Neuronal stem cell (in vitro differentiated cells): ENCODE data around the gene CLN5.

Experiments
- DNase-seq: peaks from one replicate; pipeline ENCODE4 v3.0.0-alpha.2; 2013; ENCODE audit warnings: low spot score
- H2AFZ ChIP-seq: one replicate; pipeline ENCODE4 v1.6.1; 2013; ENCODE audit warnings: mild to moderate bottlenecking, low read length, inconsistent platforms
- H2AK5ac ChIP-seq: 2 replicates; pipeline ENCODE4 v1.6.1; 2013; ENCODE audit warnings: low read depth, mild to moderate bottlenecking, inconsistent platforms, low read length, moderate library complexity, mixed read lengths
- H2BK120ac ChIP-seq: 2 replicates; pipeline ENCODE4 v1.6.1; 2013; ENCODE audit warnings: low read depth, mild to moderate bottlenecking, inconsistent platforms, low read length, moderate library complexity, mixed read lengths
- H2BK12ac ChIP-seq: one replicate; pipeline ENCODE4 v1.6.1; 2013; ENCODE audit warnings: low read length, inconsistent platforms
- H2BK15ac ChIP-seq: 2 replicates; pipeline ENCODE4 v1.6.1; 2013; ENCODE audit warnings: mild to moderate bottlenecking, low read length, inconsistent platforms, mixed read lengths
- H2BK5ac ChIP-seq: one replicate; pipeline ENCODE4 v1.6.1; 2013; ENCODE audit warnings: inconsistent platforms, mild to moderate bottlenecking, low read length, moderate library complexity
- H3K14ac ChIP-seq: one replicate; pipeline ENCODE4 v1.6.1; 2013; ENCODE audit warnings: low read length, inconsistent platforms
- H3K18ac ChIP-seq: 2 replicates; pipeline ENCODE4 v1.6.1; 2013; ENCODE audit warnings: low read length, inconsistent platforms
- H3K23ac ChIP-seq: 2 replicates; pipeline ENCODE4 v1.6.1; 2013; ENCODE audit warnings: low read depth, mild to moderate bottlenecking, mixed read lengths, low read length, inconsistent platforms; ENCODE audit not compliant: poor library complexity
- H3K27ac ChIP-seq: replicated peaks from 3 replicates; pipeline ENCODE4 v1.5.1; 2013; ENCODE audit warnings: low read length, inconsistent platforms
- H3K27me3 ChIP-seq, 3 experiments: 2 replicates each; pipeline ENCODE4 v1.6.1; 2013; ENCODE audit warnings: low read length in 3 of 3, mild to moderate bottlenecking in 2 of 3, inconsistent platforms in 1 of 3, low read depth in 1 of 3, mixed read lengths in 1 of 3, moderate library complexity in 1 of 3; ENCODE audit not compliant: control insufficient read depth in 3 of 3, insufficient read depth in 3 of 3
- H3K36me3 ChIP-seq, 2 donors: replicated peaks in 1 of 2; 2 replicates each; pipeline ENCODE4 v1.6.1; 2013; ENCODE audit warnings: low read length in 2 of 2; ENCODE audit not compliant: control insufficient read depth in 2 of 2, insufficient read depth in 2 of 2
- H3K4ac ChIP-seq: 2 replicates; pipeline ENCODE4 v1.6.1; 2013; ENCODE audit warnings: inconsistent platforms, mild to moderate bottlenecking, low read length, moderate library complexity
- H3K4me1 ChIP-seq, 2 donors: 1 replicate in 1 of 2; 2 replicates in 1 of 2; pipeline ENCODE4 v1.6.1; 2013; ENCODE audit warnings: low read length in 2 of 2, low read depth in 1 of 2; ENCODE audit not compliant: control insufficient read depth in 2 of 2, insufficient read depth in 1 of 2
- H3K4me2 ChIP-seq: one replicate; pipeline ENCODE4 v1.6.1; 2013; ENCODE audit warnings: mild to moderate bottlenecking, low read length, inconsistent platforms; ENCODE audit not compliant: insufficient read depth, poor library complexity, severe bottlenecking
- H3K4me3 ChIP-seq, 2 donors: 2 replicates each; pipeline ENCODE4 v1.5.1; 2013; ENCODE audit warnings: low read length in 2 of 2, mild to moderate bottlenecking in 2 of 2, inconsistent platforms in 1 of 2, moderate library complexity in 1 of 2
- H3K79me1 ChIP-seq: one replicate; pipeline ENCODE4 v1.6.1; 2013; ENCODE audit warnings: low read depth, mild to moderate bottlenecking, inconsistent platforms, low read length, moderate library complexity
- H3K9ac ChIP-seq: one replicate; pipeline ENCODE4 v1.6.1; 2013; ENCODE audit warnings: mild to moderate bottlenecking, low read depth, low read length, inconsistent platforms; ENCODE audit not compliant: poor library complexity
- H3K9me3 ChIP-seq, 2 donors: replicated peaks in 1 of 2; 2 replicates each; pipeline versions ENCODE3 to v1.6.1; 2013; ENCODE audit warnings: low read length in 2 of 2, mild to moderate bottlenecking in 2 of 2, inconsistent platforms in 1 of 2, low read depth in 1 of 2, mixed read lengths in 1 of 2, moderate library complexity in 1 of 2; ENCODE audit not compliant: control insufficient read depth in 2 of 2, insufficient read depth in 1 of 2
- H4K8ac ChIP-seq: one replicate; pipeline ENCODE4 v1.6.1; 2013; ENCODE audit warnings: low read depth, mild to moderate bottlenecking, inconsistent platforms, low read length, moderate library complexity
- H4K91ac ChIP-seq: one replicate; pipeline ENCODE4 v1.6.1; 2013; ENCODE audit warnings: low read length, low read depth, mild to moderate bottlenecking, inconsistent platforms; ENCODE audit not compliant: poor library complexity
- WGBS, 2 donors: extraction: QIAGEN DNeasy Blood & Tissue Kit; methylation state at CpG; one replicate each; pipeline ENCODE4 v1.1.7; 2013; ENCODE audit warnings: missing lambda C conversion rate in 2 of 2, mixed read lengths in 1 of 2; ENCODE audit not compliant: insufficient read length in 2 of 2, insufficient replicate concordance in 1 of 2; ENCODE audit errors: extremely low coverage in 2 of 2; 5-methylcytosine and 5-hydroxymethylcytosine counted together

Gene CLN5

GRCh38 chr13:77016251-77016812 lies 24.5 kb downstream of the CLN5 start:
- Histone ChIP-seq H2BK120ac (no peak overlapping the region), H3K27ac (no peak overlapping the region), H3K27me3 (no peaks in the 10 kb centered on the region), H3K4me3 (no peak overlapping the region), H3K9me3 (no peaks in the 10 kb centered on the region), H2BK12ac (no peak overlapping the region), H2AFZ (no peak overlapping the region), H4K8ac (no peak overlapping the region), H2BK15ac (no peak overlapping the region), H2BK5ac (no peak overlapping the region), H3K4me1 (no peaks in the 10 kb centered on the region), H3K79me1 (no peaks in the 10 kb centered on the region), H3K14ac (no peak overlapping the region), H3K4ac (no peak overlapping the region), H2AK5ac (no peak overlapping the region), H3K4me2 (no peak overlapping the region), H4K91ac (no peak overlapping the region), H3K18ac (no peak overlapping the region), H3K36me3 (peaks cover 14 to 99% of the 10 kb centered on the region in 2 donors), H3K9ac (no peak overlapping the region), H3K23ac (no peak overlapping the region)
- DNase-seq = no peak
- WGBS, 2 donors = no CpG with 5 or more reads among the region's 3 CpGs

DNA sequence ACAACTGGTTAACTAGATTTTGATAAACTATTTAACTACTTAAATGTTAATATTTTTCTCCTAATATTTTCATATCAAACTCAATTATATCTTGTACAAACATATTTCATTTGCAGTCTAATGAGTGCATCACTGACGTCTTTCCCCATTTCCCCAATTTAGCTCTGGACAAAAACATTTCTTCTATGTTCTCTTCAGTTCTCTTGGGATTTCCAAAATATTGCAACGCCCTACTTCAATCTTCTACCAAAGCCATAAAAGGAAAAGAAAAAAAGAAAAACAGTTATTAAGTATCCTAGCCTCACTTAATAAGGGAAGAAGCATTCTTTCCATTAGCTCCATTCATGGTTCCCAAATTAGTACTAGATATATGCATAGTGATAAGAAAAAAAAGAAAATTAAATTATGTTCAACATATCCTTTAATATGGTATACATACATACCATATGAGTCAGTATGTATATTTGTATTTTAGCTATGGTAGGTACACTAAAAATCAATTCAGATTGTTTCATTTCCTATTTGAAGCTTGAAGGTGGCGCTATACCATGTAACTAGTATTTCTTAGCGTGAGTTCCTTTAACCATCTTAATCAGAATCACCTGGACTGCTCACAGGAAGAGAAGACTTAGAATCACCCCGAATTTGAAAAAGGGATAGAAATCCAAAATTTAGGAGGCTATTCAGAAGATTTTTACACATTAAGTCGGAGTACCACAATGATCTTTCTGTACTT lies 25.2 kb downstream of the CLN5 start:
- no peaks in the 10 kb centered on the region for H3K27me3 ChIP-seq
- H3K14ac ChIP-seq = no peak overlapping the region
- no peak overlapping the region for H2BK12ac ChIP-seq
- no peaks in the 10 kb centered on the region for H3K9me3 ChIP-seq
- no peak overlapping the region for H2AK5ac ChIP-seq
- H2AFZ ChIP-seq = no peak overlapping the region
- H3K23ac ChIP-seq = no peak overlapping the region
- H3K79me1 ChIP-seq = no peaks in the 10 kb centered on the region
- H3K27ac ChIP-seq = no peak overlapping the region
- H2BK120ac ChIP-seq = no peak overlapping the region
- H3K4me1 ChIP-seq = no peaks in the 10 kb centered on the region
- H2BK15ac ChIP-seq = no peak overlapping the region
- H3K4me3 ChIP-seq = no peak overlapping the region
- H4K8ac ChIP-seq = no peak overlapping the region
- no peak overlapping the region for H3K18ac ChIP-seq
- no peak overlapping the region for H3K9ac ChIP-seq
- H3K4me2 ChIP-seq = no peak overlapping the region
- DNase-seq = no peak
- H4K91ac ChIP-seq = no peak overlapping the region
- no CpG with 5 or more reads among the region's 6 CpGs for WGBS, 2 donors
- H2BK5ac ChIP-seq = no peak overlapping the region
- H3K4ac ChIP-seq = no peak overlapping the region
- H3K36me3 ChIP-seq = peaks cover 11 to 99% of the 10 kb centered on the region in 2 donors

DNA sequence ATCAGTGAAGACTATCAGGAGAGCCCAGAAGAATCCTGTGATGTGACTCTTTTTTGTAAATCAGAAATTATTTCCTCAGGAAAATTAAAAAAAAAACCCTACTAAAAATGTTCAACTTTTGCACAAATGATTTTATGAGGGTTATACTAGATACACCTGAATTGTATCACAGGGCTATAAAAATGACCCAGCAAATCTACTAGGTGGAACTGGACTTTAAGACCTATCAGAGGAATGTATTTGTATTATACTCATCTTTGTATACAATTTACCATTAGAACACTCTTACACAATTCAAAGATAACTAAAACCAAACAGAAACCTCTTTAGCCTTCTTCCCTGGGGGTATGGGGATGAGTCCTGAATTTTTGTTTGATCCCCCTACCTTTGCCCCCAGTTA lies 27.9 kb downstream of the CLN5 start:
- Histone ChIP-seq H4K8ac (no peak overlapping the region), H2BK120ac (no peak overlapping the region), H2AK5ac (no peak overlapping the region), H3K9me3 (no peaks in the 10 kb centered on the region), H3K18ac (no peak overlapping the region), H3K27me3 (no peaks in the 10 kb centered on the region), H3K4me2 (no peak overlapping the region), H3K79me1 (peaks cover 5% of the 10 kb centered on the region), H3K4ac (no peak overlapping the region), H2BK5ac (no peak overlapping the region), H4K91ac (no peak overlapping the region), H3K4me1 (no peaks in the 10 kb centered on the region), H2BK12ac (no peak overlapping the region), H3K14ac (no peak overlapping the region), H2BK15ac (no peak overlapping the region), H3K9ac (no peak overlapping the region), H3K23ac (no peak overlapping the region), H3K36me3 (peaks cover 3 to 91% of the 10 kb centered on the region in 2 donors), H3K4me3 (no peak overlapping the region), H2AFZ (no peak overlapping the region), H3K27ac (no peak overlapping the region)
- no peak for DNase-seq

DNA sequence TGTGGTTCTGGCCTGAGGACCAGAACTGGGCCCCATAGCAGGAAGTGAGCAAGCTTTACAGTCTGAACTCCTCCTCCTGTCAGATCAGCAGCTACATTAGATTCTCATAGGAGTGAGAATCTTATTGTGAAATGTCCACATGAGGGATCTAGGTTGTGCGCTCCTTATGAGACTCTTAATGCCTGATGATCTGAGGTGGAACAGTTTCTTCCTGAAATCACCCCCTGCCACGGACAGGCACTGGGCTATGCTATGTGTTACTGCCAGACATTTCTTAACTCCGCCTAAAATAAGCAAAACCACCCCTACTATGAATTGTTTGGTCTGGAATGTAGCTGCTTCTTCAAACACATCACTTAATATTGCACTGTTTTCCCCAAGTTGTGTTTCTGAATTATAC lies 30.5 kb downstream of the CLN5 start:
- Histone ChIP-seq H3K4ac (no peak overlapping the region), H3K4me1 (peaks cover 3 to 4% of the 10 kb centered on the region in 2 donors), H3K79me1 (peaks cover 9% of the 10 kb centered on the region), H4K91ac (no peak overlapping the region), H2BK5ac (no peak overlapping the region), H2BK15ac (no peak overlapping the region), H3K23ac (no peak overlapping the region), H3K14ac (no peak overlapping the region), H2BK12ac (no peak overlapping the region), H3K4me2 (no peak overlapping the region), H3K4me3 (no peak overlapping the region), H3K27ac (no peak overlapping the region), H3K36me3 (peaks cover 0 to 69% of the 10 kb centered on the region in 2 donors), H2BK120ac (no peak overlapping the region), H4K8ac (no peak overlapping the region), H2AFZ (no peak overlapping the region), H3K9ac (no peak overlapping the region), H3K18ac (no peak overlapping the region), H3K9me3 (no peaks in the 10 kb centered on the region), H2AK5ac (no peak overlapping the region), H3K27me3 (no peaks in the 10 kb centered on the region)
- no CpG with 5 or more reads among the region's 3 CpGs for whole genome bisulfite sequencing, 2 donors
- no peak for DNase-seq
